ENCODE data around the gene CFAP45.

Gene CFAP45

GRCh38 chr1:159931101-159931794 is 31.3 kb upstream of the CFAP45 start:
- no peak for DNase-seq (ENCODE audit: low read depth)
- H3K4me3 ChIP-seq (ENCODE audit: low read length), result no peak overlapping the region
- TF ChIP-seq CTCF (conservative IDR thresholded peaks at IDR 0.05; ENCODE audit: low read depth, low read length), result no peak

- H3K4me3 ChIP-seq (ENCODE audit: low read length), result no peak overlapping the region
- DNase-seq (ENCODE audit: low read depth), result no peak
- no peak for TF ChIP-seq CTCF (conservative IDR thresholded peaks at IDR 0.05; ENCODE audit: low read depth, low read length)
Observed at GRCh38 chr1:159930634-159931033, 30.7 kb upstream of the CFAP45 start.

GRCh38 chr1:159930216-159930615 is 30.3 kb upstream of the CFAP45 start:
- H3K4me3 ChIP-seq (ENCODE audit: low read length), result no peak overlapping the region
- no peak for DNase-seq (ENCODE audit: low read depth)
- TF ChIP-seq CTCF (conservative IDR thresholded peaks at IDR 0.05; ENCODE audit: low read depth, low read length), result no peak

- H3K4me3 ChIP-seq (ENCODE audit: low read length), result no peak overlapping the region
- no peak for DNase-seq (ENCODE audit: low read depth)
- no peak for TF ChIP-seq CTCF (conservative IDR thresholded peaks at IDR 0.05; ENCODE audit: low read depth, low read length)
Observed at GRCh38 chr1:159929155-159930051, 29.4 kb upstream of the CFAP45 start.

GRCh38 chr1:159928491-159929050 is 28.6 kb upstream of the CFAP45 start:
- TF ChIP-seq CTCF (conservative IDR thresholded peaks at IDR 0.05; ENCODE audit: low read depth, low read length), result no peak
- no peak for DNase-seq (ENCODE audit: low read depth)
- H3K4me3 ChIP-seq (ENCODE audit: low read length), result no peak overlapping the region

GRCh38 chr1:159927849-159928431 is 28.0 kb upstream of the CFAP45 start:
- TF ChIP-seq CTCF (conservative IDR thresholded peaks at IDR 0.05; ENCODE audit: low read depth, low read length), result no peak
- DNase-seq (ENCODE audit: low read depth), result no peak
- no peak overlapping the region for H3K4me3 ChIP-seq (ENCODE audit: low read length)
